EL (cell line): ENCODE data around the gene ZNF319.
"Not testable (repeated sequence)": the region's sequence is repeated elsewhere in the genome, so short reads cannot be mapped to it uniquely, and the experiment has no call there.

Source experiments
- DNase-seq: peaks from one replicate; pipeline ENCODE4 v3.0.0-alpha.2; 2016

The ZNF319 gene

DNA sequence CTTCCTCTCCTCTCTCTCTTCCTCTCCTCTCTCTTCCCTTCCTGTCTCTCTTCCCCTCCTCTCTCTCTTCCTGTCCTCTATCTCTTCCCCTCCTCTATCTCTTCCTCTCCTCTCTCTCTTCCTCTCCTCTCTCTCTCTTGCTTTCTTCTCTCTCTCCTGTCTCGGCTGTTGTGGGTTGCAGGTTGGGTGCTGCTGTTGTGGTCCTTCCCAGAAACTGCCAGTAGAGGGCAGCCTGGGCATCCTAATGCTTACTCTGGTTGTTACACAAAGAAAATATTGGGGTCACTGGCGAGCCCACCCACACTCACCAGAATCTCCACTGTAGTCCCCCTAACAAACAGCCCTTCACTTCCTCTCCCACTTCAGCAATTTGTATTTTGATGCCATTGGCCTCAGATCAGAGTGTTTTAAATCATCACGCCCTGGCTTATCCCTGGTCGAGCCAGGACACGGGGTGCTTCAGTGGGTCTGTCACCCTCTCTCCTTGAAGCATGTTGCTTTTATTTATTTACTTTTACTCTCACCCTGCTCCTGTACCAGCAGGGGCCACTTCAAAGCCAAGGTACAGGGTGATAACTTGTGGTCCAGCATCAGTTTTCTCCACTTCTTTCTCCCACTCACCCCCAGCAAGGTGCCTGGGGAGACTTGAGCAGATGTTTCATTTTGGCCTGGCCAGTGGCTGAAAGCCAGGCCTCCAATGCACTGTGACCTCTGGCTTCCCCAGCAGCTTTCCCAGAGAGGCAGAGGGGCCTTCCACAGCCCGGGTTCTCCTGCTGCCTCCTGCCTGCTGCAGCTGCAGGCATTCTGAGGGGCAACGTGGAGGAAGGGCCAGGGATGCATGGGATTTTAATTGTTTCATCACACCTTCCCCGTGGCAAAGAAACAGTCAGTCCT lies 20.4 kb upstream of the ZNF319 start:
- peak; percentile 52 for DNase-seq

GRCh38 chr16:58019866-58020538 lies 19.5 kb upstream of the ZNF319 start:
- no peak for DNase-seq

DNA sequence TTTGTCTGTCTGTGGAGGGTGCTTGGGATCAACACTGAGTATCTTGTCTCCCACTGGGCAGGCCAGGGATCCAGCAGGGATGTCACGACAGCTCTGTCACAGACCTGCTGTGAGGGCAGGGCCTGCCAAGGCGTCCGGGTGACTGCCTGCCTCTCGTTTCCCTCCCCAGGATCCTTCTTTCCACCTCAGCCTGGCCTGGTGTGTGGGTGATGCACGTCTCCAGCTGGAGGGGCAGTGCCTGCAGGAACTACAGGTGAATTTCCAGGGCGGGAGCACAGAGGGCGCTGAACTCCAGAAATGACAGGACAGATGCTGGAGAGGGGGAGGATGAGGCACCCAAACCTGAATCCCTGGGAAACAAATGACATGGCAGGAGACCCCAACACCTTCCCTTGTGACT lies 18.3 kb upstream of the ZNF319 start:
- no peak for DNase-seq

- no peak for DNase-seq
Observed at GRCh38 chr16:58016840-58017446, 16.5 kb upstream of the ZNF319 start.

- no peak for DNase-seq
Observed at GRCh38 chr16:58013201-58013956, 12.9 kb upstream of the ZNF319 start.

GRCh38 chr16:58012481-58012880 lies 12.0 kb upstream of the ZNF319 start:
- no peak for DNase-seq

GRCh38 chr16:58011652-58012051 lies 11.2 kb upstream of the ZNF319 start:
- DNase-seq, result peak; percentile 92

GRCh38 chr16:58010886-58011285 lies 10.4 kb upstream of the ZNF319 start:
- DNase-seq, result peak; percentile 53

- DNase-seq, result no peak
Observed at GRCh38 chr16:58009856-58010416, 9.5 kb upstream of the ZNF319 start.

DNA sequence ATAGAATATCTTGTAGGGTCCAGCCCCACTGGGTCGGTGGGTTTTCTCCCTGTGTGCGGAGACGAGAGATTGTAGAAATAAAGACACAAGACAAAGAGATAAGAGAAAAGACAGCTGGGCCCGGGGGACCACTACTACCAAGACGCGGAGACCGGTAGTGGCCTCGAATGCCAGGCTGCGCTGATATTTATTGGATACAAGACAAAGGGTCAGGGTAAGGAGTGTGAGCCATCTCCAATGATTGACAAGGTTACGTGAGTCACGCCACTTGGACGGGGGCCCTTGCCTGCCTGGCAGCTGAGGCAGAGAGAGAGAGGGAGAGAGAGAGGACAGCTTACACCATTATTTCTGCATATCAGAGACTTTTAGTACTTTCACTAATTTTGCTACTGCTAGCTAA lies 4.3 kb upstream of the ZNF319 start:
- DNase-seq, result not testable (repeated sequence)

- DNase-seq, result no peak
Observed at GRCh38 chr16:58002936-58003335, 2.5 kb upstream of the ZNF319 start.

DNA sequence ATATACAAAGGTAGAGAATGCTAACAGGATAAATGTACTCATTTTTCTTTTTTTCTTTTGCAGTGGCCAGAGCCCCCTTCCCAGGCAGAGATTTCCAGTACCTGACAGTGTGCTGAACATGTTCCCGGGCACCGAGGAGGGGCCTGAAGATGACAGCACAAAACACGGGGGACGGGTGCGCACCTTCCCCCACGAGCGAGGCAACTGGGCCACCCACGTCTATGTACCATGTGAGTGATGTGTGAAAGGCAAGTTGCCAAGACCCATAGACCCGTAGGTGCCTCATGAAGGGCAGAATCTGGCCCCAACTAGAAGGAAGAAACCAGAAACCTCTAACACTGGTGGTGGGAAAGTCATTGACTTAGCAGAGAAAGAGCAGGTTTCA lies 1.9 kb upstream of the ZNF319 start:
- no peak for DNase-seq

GRCh38 chr16:58001781-58002415 lies 1.4 kb upstream of the ZNF319 start:
- no peak for DNase-seq

GRCh38 chr16:58000706-58001676 lies 519 bp upstream of the ZNF319 start, which contains the start of gene USB1:
USB1 (plus strand) TSS chr16:58001407; CDS start chr16:58001484, 77 bp downstream.
- DNase-seq, result peak; percentile 87

DNA sequence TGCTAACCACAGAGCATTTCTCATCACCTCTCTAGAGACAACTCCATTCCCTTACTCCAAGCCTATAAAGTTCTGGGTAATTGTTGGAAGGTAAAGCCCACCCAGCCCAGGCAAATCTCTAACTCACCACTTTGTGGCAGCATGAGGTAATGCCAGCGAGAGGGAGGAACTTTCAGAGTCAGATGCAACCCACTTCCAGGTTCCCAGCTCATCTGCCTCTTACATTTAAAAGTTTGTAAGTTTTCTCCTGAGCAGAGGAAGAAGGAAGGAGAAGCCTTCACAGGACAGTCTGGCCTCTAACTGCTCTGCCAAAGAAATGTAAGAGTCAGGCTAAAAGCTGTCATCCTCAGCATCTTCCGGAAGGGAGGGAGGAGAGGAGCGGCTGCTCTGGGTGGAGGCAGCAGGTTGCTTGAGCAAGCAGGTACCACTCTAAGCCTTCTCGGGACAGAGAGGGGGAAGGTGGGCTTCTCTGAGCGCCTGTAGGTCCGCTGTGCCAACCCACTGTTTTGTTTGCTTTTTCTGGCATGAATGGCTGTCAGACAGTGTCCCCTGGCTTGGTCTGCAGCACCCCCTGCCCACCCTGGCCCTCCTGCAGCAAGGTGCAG lies 1.0 kb downstream of the ZNF319 start:
- DNase-seq, result peak; percentile 44

DNA sequence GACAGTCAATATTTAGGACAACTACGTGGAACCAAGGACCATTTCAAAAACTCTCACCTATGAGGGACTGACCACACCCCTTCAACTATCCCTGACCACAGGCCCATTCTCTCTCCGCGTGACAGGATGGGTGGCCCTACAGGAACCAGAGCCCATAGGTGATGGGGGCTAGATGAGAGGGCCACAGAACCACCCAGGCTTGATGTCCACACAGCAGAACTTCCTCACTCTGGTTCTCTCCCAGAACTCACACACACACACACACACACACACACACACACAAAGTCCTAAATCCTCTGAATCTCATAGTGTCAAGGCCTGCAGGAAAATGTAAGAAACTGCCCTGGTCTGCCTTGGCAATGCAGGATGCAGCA lies 1.5 kb downstream of the ZNF319 start:
- no peak for DNase-seq

- DNase-seq, result no peak
Observed at GRCh38 chr16:57998486-57998885, 2.0 kb downstream of the ZNF319 start.

DNA sequence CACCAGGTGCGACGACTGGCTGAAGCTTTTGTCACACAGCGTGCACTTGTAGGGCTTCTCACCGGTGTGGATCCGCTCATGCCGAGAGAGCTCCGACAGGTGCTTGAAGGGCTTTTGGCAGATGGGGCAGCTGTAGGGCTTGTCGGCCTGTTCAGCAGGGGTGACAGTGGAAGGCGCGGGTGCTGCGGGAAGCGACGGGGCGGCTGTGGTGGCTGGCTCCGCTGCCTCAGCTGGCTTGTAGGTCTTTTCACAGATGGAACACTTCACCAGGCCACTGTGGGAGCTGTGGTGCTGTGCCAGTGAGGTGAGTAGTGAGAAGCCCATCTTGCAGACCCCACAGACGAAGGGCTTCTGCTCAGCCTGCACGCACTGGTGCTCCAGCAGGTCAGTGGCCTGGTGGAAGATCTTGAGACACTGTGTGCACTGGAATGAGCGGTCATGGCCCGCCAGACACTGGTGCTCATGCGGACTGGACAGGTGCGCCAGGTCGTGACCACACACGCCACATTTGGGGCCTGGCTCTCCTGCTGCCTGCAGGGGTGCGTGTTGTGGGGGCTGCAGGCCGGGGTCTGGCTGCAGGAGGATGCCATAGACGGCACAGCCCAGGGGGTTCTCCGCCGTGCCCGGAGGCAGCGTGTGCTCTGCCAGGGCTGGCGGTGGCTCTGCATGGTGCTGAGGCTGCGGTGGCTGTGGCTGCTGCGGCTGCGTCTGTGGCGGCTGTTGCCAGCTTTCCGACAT lies 2.8 kb downstream of the ZNF319 start:
- no peak for DNase-seq

- no peak for DNase-seq
Observed at GRCh38 chr16:57997176-57997527, 3.3 kb downstream of the ZNF319 start.
